ENCODE measurements around the gene ANKFN1.

Gene ANKFN1

GRCh38 chr17:56114469-56114868, 38.8 kb upstream of the ANKFN1 start:
- DNase-seq (ENCODE audit: low read depth in 2 of 2): no peak
- no peak overlapping the region for H3K4me3 ChIP-seq (replicated peaks in 1 of 2; ENCODE audit: low read depth in 2 of 2, low read length in 2 of 2)
- no peak for TF ChIP-seq CTCF (IDR thresholded peaks at IDR 0.05; ENCODE audit: low read depth, low read length)

GRCh38 chr17:56119191-56119590, 34.1 kb upstream of the ANKFN1 start:
- H3K4me3 ChIP-seq (replicated peaks in 1 of 2; ENCODE audit: low read depth in 2 of 2, low read length in 2 of 2): no peak overlapping the region
- no peak for DNase-seq (ENCODE audit: low read depth in 2 of 2)
- no peak for TF ChIP-seq CTCF (IDR thresholded peaks at IDR 0.05; ENCODE audit: low read depth, low read length)

GRCh38 chr17:56119936-56120335, 33.3 kb upstream of the ANKFN1 start:
- no peak for DNase-seq (ENCODE audit: low read depth in 2 of 2)
- TF ChIP-seq CTCF (IDR thresholded peaks at IDR 0.05; ENCODE audit: low read depth, low read length): no peak
- no peak overlapping the region for H3K4me3 ChIP-seq (replicated peaks in 1 of 2; ENCODE audit: low read depth in 2 of 2, low read length in 2 of 2)

GRCh38 chr17:56121191-56122051, 31.9 kb upstream of the ANKFN1 start:
- no peak overlapping the region for H3K4me3 ChIP-seq (replicated peaks in 1 of 2; ENCODE audit: low read depth in 2 of 2, low read length in 2 of 2)
- TF ChIP-seq CTCF (IDR thresholded peaks at IDR 0.05; ENCODE audit: low read depth, low read length): no peak
- DNase-seq (ENCODE audit: low read depth in 2 of 2): no peak

GRCh38 chr17:56125830-56126819, 27.1 kb upstream of the ANKFN1 start:
- TF ChIP-seq CTCF (IDR thresholded peaks at IDR 0.05; ENCODE audit: low read depth, low read length): peak; percentile 43
- peak; percentile 14 to 48 for DNase-seq (ENCODE audit: low read depth in 2 of 2)
- H3K4me3 ChIP-seq (replicated peaks in 1 of 2; ENCODE audit: low read depth in 2 of 2, low read length in 2 of 2): no peak overlapping the region

- no peak for TF ChIP-seq CTCF (IDR thresholded peaks at IDR 0.05; ENCODE audit: low read depth, low read length)
- no peak for DNase-seq (ENCODE audit: low read depth in 2 of 2)
- H3K4me3 ChIP-seq (replicated peaks in 1 of 2; ENCODE audit: low read depth in 2 of 2, low read length in 2 of 2): no peak overlapping the region
These were observed 23.2 kb upstream of the ANKFN1 start for GRCh38 chr17:56130026-56130425.
